NCI-H2081 treated with DMSO at 0.1 percent for 48 hours (cell line): ENCODE measurements around the gene EIF4H.
"Not testable (repeated sequence)": the region's sequence is repeated elsewhere in the genome, so short reads cannot be mapped to it uniquely, and the experiment has no call there.

Experiments
- DNase-seq: peaks from one replicate; lab custom pipeline; 2025; lab: John Stamatoyannopoulos, UW

EIF4H gene

GRCh38 chr7:74224907-74225306, 50.8 kb downstream of the EIF4H start:
- DNase-seq: not testable (repeated sequence)

- DNase-seq: no peak
These were observed 51.2 kb downstream of the EIF4H start for GRCh38 chr7:74225400-74225799.

GRCh38 chr7:74226633-74227032, 52.5 kb downstream of the EIF4H start:
- no peak for DNase-seq

DNA sequence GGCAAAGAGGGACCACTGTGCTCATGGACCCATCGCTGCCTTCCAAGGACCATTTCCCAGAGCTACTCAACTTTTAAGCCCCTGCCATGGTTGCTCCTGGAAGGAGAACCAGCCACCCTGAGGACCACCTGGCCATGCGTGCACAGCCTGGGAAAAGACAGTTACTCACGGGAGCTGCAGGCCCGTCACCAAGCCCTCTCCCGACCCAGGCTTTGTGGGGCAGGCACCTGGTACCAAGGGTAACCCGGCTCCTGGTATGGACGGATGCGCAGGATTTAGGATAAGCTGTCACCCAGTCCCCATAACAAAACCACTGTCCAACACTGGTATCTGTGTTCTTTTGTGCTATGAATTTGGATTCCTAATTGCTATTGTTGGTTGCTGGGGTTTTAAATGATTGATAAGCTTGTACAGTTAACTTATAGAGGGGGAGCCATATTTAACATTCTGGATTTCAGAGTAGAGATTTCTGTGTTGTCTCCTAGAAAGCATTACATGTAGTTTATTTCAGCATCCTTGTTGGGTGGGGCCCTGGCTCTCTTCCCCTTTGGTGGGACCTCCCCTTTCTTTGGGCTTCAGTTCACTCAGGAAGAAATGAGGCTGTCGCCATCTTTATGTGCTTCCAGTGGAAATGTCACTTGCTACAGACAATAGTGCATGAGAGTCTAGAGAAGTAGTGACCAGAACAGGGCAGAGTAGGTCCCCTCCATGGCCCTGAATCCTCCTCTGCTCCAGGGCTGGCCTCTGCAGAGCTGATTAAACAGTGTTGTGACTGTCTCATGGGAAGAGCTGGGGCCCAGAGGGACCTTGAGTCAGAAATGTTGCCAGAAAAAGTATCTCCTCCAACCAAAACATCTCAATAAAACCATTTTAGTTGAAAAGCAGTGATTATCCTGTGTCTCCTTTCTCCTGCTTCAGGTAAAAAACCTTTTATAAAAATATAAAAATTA, 55.1 kb downstream of the EIF4H start:
- DNase-seq: no peak

DNA sequence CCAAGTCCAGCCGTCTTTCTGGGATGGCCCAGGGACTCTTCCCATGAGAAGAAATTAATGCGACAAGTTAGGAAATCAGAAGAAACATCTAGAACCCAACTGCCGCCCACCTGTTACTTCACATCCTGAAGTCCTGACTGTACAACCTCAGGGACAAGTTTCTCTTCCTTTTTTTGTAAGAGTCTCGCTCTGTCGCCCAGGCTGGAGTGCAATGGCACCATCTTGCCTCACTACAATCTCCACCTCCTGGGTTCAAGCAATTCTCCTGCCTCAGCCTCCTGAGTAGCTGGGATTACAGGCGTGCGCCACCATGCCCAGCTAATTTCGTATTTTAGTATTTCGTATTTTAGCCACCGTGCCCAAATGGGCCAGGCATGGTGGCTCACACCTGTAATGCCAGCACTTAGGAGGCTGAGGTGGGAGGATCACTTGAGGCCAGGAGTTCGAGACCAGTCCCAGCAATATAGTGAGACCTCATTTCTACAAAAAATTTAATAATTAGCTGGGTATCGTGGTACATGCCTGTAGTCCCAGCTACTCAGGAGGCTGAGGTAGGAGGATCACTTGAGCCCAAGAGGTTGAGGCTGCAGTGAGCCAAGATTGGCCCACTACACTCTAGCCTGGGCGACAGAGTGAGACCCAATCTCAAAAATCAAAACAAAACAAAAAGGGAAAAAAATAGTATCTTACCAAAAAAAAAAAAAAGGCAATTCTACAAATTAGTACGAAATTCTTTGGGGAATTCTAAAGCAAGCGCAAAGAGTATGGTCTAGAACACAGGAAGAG, 56.5 kb downstream of the EIF4H start:
- DNase-seq: no peak

GRCh38 chr7:74231232-74231590, 57.1 kb downstream of the EIF4H start:
- DNase-seq: no peak

DNA sequence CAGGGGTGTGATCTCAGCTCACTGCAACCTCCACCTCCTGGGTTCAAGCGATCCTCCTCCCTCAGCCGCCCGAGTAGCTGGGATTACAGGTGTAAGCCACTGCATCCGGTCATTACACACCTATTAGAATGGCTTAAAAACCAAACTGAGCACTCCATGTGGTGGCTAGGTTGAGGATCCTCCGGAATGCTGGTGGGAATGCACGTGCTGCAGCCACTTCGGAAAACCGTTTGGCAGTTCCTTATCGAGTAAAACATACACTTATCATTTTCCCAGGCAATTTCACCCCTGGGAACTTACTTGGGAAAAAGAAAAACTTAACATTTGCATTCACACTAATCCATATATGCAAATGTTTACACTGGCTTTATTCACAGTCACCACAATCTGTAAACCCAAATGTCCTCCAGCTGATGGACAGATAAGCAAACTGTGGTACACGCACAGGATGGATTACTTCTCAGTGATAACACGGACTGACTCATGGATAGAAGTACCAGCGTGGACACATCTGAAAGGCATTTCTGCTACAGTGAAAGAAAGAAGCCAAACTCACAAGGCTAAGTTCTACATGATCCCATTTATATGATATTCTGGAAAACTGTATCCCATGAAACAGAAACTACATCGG, 59.6 kb downstream of the EIF4H start:
- DNase-seq: no peak

DNA sequence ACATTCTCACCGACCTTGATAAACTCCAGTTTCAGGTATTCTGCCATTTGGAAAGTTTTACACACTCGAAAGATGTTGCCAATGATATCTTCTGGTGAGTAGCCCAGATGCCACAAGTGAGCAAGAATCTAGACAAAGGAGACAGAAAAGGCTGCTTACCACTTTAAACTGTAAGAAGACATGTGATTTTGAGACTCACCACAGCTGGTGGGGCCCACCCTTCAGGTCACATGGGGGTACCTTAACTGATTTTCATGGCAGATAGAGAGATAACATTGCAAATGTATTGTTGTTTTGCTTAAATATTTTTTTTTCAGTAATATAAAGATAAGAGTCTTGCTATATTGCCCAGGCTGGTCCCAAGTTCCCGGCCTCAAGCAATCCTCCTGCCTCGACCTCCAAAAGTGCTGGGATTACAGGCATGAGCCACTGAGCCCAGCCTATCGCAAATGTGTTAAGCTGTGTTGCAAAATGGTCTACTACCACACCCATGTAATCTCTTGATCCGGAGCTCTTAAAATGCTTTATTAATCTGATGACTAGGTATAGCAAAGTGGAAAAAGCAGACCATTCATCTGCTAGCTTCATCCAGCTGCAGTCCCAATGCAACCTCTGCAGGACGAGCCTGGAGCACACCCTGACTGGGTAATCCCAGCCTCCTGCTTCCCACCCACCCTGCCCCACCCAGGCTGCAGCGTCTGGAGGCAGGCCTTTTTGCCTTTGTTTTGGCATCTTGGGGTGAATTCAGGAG, 61.5 kb downstream of the EIF4H start:
- no peak for DNase-seq

GRCh38 chr7:74236284-74236683, 62.1 kb downstream of the EIF4H start:
- no peak for DNase-seq

DNA sequence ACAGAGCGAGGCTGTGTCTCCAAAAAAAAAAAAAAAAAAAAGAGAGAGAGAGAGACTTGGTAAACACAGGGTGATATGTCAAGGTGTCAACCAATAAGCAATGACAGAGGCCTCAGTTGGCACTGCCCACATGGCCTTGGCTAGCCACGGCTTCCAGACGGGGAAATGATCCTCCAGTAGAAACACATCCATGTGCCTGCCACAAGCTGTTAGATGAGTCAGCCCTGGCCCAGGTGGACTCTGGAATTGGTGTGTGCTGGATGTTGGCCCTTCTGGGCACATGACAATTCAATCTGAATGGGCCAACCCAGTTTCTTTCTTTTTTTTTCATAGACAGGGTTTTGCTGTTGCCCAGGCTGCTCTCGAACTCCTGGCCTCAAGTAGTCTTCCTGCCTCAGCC, 66.3 kb downstream of the EIF4H start:
- DNase-seq: no peak

- DNase-seq: no peak
These were observed 67.9 kb downstream of the EIF4H start for GRCh38 chr7:74242122-74242443.

GRCh38 chr7:74246497-74246896, 72.3 kb downstream of the EIF4H start:
- DNase-seq: no peak
